GM21737 (cell line): ENCODE data around the gene TJP3.
A peak's percentile ranks its signal among the peaks of the same experiment; 100 is the strongest.
"Not testable (repeated sequence)": the region's sequence is repeated elsewhere in the genome, so short reads cannot be mapped to it uniquely, and the experiment has no call there.

ENCODE experiments used
- ATAC-seq: cut with Tn5 transposase; IDR thresholded peaks from one replicate; pipeline ENCODE4 v1.9.1; 2021; ENCODE audit warnings: mild to moderate bottlenecking, moderate library complexity; ENCODE audit not compliant: unreplicated experiment

Gene TJP3

GRCh38 chr19:3738477-3739220, 30.5 kb downstream of the TJP3 start:
- no peak for ATAC-seq

DNA sequence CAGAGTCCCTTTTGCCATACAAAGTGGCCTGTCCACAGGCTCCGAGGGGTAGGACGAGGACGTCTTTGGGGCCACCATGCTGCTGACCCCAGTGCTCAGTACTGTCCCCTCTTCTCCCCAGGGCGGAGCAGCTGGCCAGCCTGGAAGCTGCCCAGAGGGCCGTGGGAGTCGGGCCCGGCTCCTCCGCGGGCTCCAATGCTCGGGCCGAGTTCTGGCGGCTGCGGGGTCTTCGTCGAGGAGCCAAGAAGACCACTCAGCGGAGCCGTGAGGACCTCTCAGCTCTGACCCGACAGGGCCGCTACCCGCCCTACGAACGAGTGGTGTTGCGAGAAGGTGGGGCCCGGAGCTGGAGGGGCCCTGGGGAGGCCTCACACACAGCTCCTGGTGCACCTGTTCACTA, 32.2 kb downstream of the TJP3 start:
- no peak for ATAC-seq

GRCh38 chr19:3743486-3743885, 35.3 kb downstream of the TJP3 start:
- ATAC-seq: no peak

GRCh38 chr19:3745363-3746045, 37.3 kb downstream of the TJP3 start:
- ATAC-seq: no peak

- ATAC-seq: no peak
These were observed 38.3 kb downstream of the TJP3 start for GRCh38 chr19:3746371-3747056.

GRCh38 chr19:3748965-3749364, 40.8 kb downstream of the TJP3 start:
- no peak for ATAC-seq

DNA sequence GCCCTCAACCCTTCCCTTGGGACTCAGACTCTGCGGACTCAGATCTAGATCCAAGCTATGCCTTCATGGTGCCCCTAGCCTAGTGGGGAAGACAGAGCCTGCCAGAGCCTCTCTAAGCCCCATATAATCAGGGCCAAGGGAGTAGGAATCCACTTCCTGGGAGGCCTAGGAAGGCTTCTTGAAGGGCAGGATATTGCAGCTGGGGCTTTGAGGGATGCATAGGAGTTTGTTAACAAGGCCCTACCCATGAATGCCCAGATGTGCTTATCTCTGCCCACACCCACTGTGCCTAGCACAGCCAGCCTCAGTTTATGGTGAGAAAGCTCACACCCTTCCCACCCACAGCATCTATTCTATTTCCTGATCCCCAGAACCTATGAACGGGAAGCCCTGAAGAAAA, 42.0 kb downstream of the TJP3 start:
- ATAC-seq: no peak

GRCh38 chr19:3751236-3751635, 43.1 kb downstream of the TJP3 start:
- ATAC-seq: no peak

GRCh38 chr19:3752492-3752891, 44.3 kb downstream of the TJP3 start:
- ATAC-seq: no peak

GRCh38 chr19:3753631-3754410, 45.6 kb downstream of the TJP3 start:
- no peak for ATAC-seq

DNA sequence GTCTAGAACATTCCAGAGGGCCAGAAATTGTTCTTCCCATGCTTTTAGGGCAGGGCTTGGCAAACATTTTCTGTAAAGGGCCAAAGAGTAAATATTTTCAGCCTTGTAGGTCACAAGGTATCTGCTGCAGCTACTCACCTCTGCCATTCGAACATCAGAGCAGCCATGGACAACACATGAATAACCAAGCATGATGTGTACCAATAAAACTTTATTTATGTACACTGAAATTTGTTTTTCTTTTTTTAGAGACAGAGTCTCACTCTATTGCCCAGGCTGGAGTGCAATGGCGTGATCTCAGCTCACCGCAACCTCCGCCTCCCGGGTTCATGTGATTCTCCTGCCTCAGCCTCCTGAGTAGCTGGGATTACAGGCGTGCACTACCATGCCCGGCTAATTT, 49.5 kb downstream of the TJP3 start:
- not testable (repeated sequence) for ATAC-seq

GRCh38 chr19:3758297-3758696, 50.1 kb downstream of the TJP3 start:
- ATAC-seq: not testable (repeated sequence)

DNA sequence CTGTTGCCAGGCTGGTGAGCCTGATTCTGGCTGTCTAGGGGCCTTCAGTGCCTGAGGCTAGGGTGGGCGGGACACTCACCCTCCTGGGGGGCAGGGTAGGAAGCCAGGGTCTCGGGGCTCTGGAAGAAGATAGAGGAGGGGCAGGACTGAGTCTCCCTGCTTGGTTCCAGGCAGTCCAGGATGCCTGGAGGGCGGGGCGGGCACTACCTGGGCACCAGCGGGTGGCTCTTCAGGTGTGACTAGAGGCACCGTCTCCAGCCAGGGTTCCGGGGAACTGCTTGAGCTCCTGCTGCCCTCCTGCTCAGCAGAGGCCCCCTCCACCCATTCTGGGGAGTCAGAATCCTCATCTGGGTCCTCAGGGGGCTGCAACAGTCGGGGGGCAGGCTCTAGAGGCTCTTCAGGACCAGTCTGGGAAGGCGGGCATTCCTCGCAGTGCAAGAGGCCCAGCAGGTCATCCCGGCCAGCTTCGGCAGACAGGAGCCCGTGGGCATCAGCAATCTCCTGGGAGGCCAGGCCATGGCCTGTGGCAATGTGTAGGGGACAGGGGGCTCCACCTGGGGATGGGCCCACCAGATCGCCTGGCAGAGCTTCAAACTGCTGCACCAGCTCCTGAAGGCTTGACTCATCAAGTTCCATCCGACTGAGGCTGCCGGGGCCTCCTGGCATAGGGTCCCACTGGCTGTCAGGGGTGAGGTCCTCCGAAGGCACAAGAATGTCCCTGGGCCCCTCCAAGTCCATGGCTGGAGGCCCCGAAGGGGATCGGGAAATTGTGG, 51.5 kb downstream of the TJP3 start:
- no peak for ATAC-seq

DNA sequence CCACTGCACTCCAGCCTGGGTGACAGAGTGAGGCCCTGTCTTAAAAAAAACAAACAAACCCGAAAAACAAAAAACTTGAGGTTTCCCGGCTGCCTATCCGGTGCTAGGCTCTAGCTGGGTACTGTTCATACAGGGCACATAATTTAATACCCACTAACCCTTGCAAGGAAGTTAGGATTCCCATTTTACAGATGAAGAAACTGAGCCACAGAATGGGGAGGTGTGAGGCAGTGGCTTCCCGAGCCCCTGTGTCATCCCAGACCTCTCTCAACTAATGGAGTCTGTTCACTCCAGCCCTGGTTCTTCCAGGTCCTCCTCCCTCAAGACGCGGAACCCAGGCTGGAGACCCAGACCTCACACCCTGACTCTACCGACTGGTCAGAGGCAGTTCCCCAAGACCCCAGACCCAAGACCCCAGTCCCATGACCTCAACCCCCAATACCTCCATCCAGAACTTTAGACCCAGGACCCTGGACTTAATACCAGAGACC, 52.7 kb downstream of the TJP3 start:
- ATAC-seq: no peak

DNA sequence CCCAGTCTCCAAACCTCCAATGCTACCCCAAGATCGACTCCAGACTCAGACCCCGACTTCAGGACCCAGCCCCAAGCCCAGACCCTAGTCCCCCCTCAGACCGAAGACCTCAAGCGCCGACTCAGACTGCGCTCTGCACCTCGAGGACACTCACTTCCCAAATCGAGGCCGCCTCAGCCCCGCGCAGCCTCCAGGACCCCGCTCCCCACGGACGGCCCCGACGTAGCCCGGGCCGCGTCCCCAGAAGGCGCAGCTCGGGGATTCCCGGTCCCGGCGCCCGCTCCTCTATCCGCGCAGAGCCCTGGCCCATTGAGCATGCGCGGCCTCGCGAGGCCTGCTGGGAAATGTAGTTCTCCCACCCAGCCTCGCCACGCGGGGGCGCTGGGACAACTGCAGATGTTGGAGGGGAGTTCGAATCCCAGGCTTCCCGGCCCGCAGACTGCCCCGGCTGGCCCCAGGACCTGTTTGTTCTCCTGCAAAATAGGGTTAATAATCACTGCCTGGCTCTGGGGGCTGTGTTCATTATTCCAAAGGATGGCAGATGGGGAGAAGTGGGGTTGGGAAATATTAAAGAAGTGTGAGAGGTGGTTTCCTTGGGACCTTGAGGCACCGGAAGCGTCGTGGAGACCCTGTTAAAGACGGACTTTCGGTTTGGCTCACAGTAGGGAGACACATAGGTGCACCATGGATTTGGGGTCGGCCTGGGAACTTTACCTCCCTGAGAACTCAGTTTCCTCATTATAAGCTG, 53.4 kb downstream of the TJP3 start, which contains the start of gene APBA3:
TSS of gene APBA3 (minus strand) at position 311 of the 748 bp plus-strand sequence. CDS start 1,428 bp downstream, outside the sequence.
- ATAC-seq: peak; percentile 49

- no peak for ATAC-seq
These were observed 53.9 kb downstream of the TJP3 start for GRCh38 chr19:3762130-3762473.

- ATAC-seq: peak; percentile 60
These were observed 54.6 kb downstream of the TJP3 start, which contains the start of gene MRPL54 for GRCh38 chr19:3762501-3763459. Gene MRPL54, plus strand, starts transcription at chr19:3762682. Its CDS starts 19 bp downstream, at chr19:3762701.

- no peak for ATAC-seq
These were observed 56.9 kb downstream of the TJP3 start for GRCh38 chr19:3765121-3765520.
